Urothelium cell line (cell line): ENCODE results near the gene MIEF1.
A peak's percentile ranks its signal among the peaks of the same experiment; 100 is the strongest.

ENCODE experiments used
- DNase-seq: peaks from one replicate; pipeline ENCODE4 v3.0.0; 2011; ENCODE audit warnings: low spot score, mixed read lengths
- FAIRE-seq: peaks from 2 replicates; lab custom pipeline; 2011; peaks lifted over from hg19 to GRCh38; lab: Jason Lieb, UNC

Gene MIEF1

GRCh38 chr22:39527481-39527961 lies 25.4 kb downstream of the MIEF1 start:
- FAIRE-seq, result peak; percentile 37
- no peak for DNase-seq

GRCh38 chr22:39528080-39528661 lies 26.1 kb downstream of the MIEF1 start:
- DNase-seq, result no peak
- no peak for FAIRE-seq

GRCh38 chr22:39528681-39529486 lies 26.8 kb downstream of the MIEF1 start:
- FAIRE-seq, result peak; percentile 67
- DNase-seq, result peak; percentile 89

- FAIRE-seq, result no peak
These were observed 27.4 kb downstream of the MIEF1 start for GRCh38 chr22:39529487-39529851.

GRCh38 chr22:39530116-39530515 lies 28.0 kb downstream of the MIEF1 start:
- FAIRE-seq (no peak), DNase-seq (no peak)

More at GRCh38 chr22:39529487-39529851, 27.4 kb downstream of the MIEF1 start:
- no peak for DNase-seq

GRCh38 chr22:39530692-39531331 lies 28.7 kb downstream of the MIEF1 start:
- FAIRE-seq, result no peak
- DNase-seq, result peak; percentile 40

GRCh38 chr22:39532215-39533073 lies 30.4 kb downstream of the MIEF1 start, which contains the start of gene RPS19BP1:
RPS19BP1 (minus strand) TSS chr22:39532748; CDS start chr22:39532738, 10 bp downstream.
- FAIRE-seq (peak; percentile 98), DNase-seq (peak; percentile 98)

GRCh38 chr22:39534092-39534506 lies 32.0 kb downstream of the MIEF1 start:
- peak; percentile 79 for FAIRE-seq
- DNase-seq, result no peak

GRCh38 chr22:39534591-39535356 lies 32.7 kb downstream of the MIEF1 start:
- FAIRE-seq, result peak; percentile 94
- peak; percentile 87 for DNase-seq

- FAIRE-seq (peak; percentile 70), DNase-seq (no peak)
These were observed 33.3 kb downstream of the MIEF1 start for GRCh38 chr22:39535357-39535725.

GRCh38 chr22:39535831-39536449 lies 33.9 kb downstream of the MIEF1 start:
- DNase-seq, result no peak
- FAIRE-seq, result no peak

GRCh38 chr22:39536711-39537110 lies 34.6 kb downstream of the MIEF1 start:
- no peak for DNase-seq
- FAIRE-seq, result no peak

- FAIRE-seq (no peak), DNase-seq (no peak)
These were observed 35.9 kb downstream of the MIEF1 start for GRCh38 chr22:39537975-39538374.

- no peak for FAIRE-seq
These were observed 41.0 kb downstream of the MIEF1 start for GRCh38 chr22:39543095-39543494.

GRCh38 chr22:39545386-39546365 lies 43.6 kb downstream of the MIEF1 start:
- FAIRE-seq (peak; percentile 86), DNase-seq (peak; percentile 82)

More at GRCh38 chr22:39543095-39543494, 41.0 kb downstream of the MIEF1 start:
- no peak for DNase-seq

- DNase-seq (peak; percentile 69), FAIRE-seq (peak; percentile 53)
These were observed 44.9 kb downstream of the MIEF1 start for GRCh38 chr22:39546889-39547586.

- FAIRE-seq (no peak), DNase-seq (no peak)
These were observed 45.5 kb downstream of the MIEF1 start for GRCh38 chr22:39547587-39547947.

GRCh38 chr22:39553429-39553828 lies 51.3 kb downstream of the MIEF1 start:
- no peak for FAIRE-seq
- no peak for DNase-seq
